A549 (cell line): ENCODE data around the gene SPOCK2. TPM values are rescaled to one million over a fixed set of nuclear protein-coding genes. Genes with fewer than 3 reads are reported as not detected.

ENCODE experiments used
- ATAC-seq, 2 experiments: fragments of 200-7000 bp in 1 of 2; fragments of >200 bp in 1 of 2; cut with Nextera tagmentation in 1 of 2; cut with Tn5 transposase in 1 of 2; 3 replicates each; pipeline versions ENCODE4 v1.8.0 to v1.9.1; 2018 to 2020; ENCODE audit warnings: mild to moderate bottlenecking in 1 of 2, moderate library complexity in 1 of 2
- CTCF ChIA-PET: fragments of 300-600 bp; sonication (Branson Sonifier 250); formaldehyde crosslinking; extraction: SDS; loops from one replicate; lab custom pipeline; 2021; ENCODE audit warnings: antibody characterized with exemption, inconsistent platforms; lab: Yijun Ruan, JAX
- POLR2A ChIA-PET: fragments of 350-600 bp; formaldehyde crosslinking; extraction: SDS; loops from one replicate; lab custom pipeline; 2021; ENCODE audit warnings: antibody characterized with exemption, inconsistent platforms; lab: Yijun Ruan, JAX
- DNase-seq, 2 experiments: peaks; one replicate each; pipeline versions ENCODE4 v3.0.0 to v3.0.0-alpha.2; 2011 to 2016; ENCODE audit warnings: low read depth in 1 of 2, low spot score in 1 of 2
- FAIRE-seq: peaks from 2 replicates; lab custom pipeline; 2011; peaks lifted over from hg19 to GRCh38; lab: Jason Lieb, UNC
- H3K27ac ChIP-seq, 2 experiments: fragments of >200 bp; sonication (Bioruptor Twin); formaldehyde crosslinking; 3 replicates each; pipeline ENCODE4 v1.5.1; 2016 to 2017
- H3K4me1 ChIP-seq: fragments of >200 bp; sonication (Bioruptor Twin); formaldehyde crosslinking; 3 replicates; pipeline ENCODE4 v1.6.1; 2016
- H3K4me2 ChIP-seq: fragments of >200 bp; sonication (Bioruptor Twin); formaldehyde crosslinking; 3 replicates; pipeline ENCODE4 v1.6.1; 2016
- H3K4me3 ChIP-seq: fragments of >200 bp; sonication (Bioruptor Twin); formaldehyde crosslinking; 3 replicates; pipeline ENCODE4 v1.5.1; 2016
- H3K9me3 ChIP-seq: fragments of >200 bp; sonication (Bioruptor Twin); formaldehyde crosslinking; 3 replicates; pipeline ENCODE4 v1.6.1; 2016
- CBX2 ChIP-seq: fragments of 200-600 bp; sonication (generic); IDR thresholded peaks from 2 replicates; pipeline ENCODE4 v1.6.1; 2016; ENCODE audit warnings: low read depth, mild to moderate bottlenecking, borderline replicate concordance
- CHD2 ChIP-seq: fragments of 150-350 bp; IDR thresholded peaks from 2 replicates; pipeline ENCODE4 v1.6.1; 2014; ENCODE audit warnings: low read length; ENCODE audit not compliant: partially characterized antibody
- EHMT2 ChIP-seq: fragments of 200-600 bp; sonication (generic); IDR thresholded peaks from 2 replicates; pipeline ENCODE4 v1.6.1; 2016; ENCODE audit warnings: antibody characterized with exemption, low read depth, mild to moderate bottlenecking, moderate library complexity
- ELK1 ChIP-seq: fragments of 150-350 bp; IDR thresholded peaks from 2 replicates; pipeline ENCODE4 v1.6.1; 2014; ENCODE audit warnings: low read depth, mild to moderate bottlenecking, low read length
- FOSB ChIP-seq: fragments of 250-450 bp; sonication (Bioruptor Pico); IDR thresholded peaks from 2 replicates; pipeline ENCODE4 v1.5.0; 2020; ENCODE audit warnings: mild to moderate bottlenecking, moderate library complexity
- FOXS1 ChIP-seq: fragments of 250-450 bp; sonication (Bioruptor Pico); IDR thresholded peaks from 2 replicates; pipeline ENCODE4 v1.5.0; 2020; ENCODE audit warnings: mild to moderate bottlenecking, moderate library complexity
- HEYL ChIP-seq: fragments of 250-450 bp; sonication (Bioruptor Pico); IDR thresholded peaks from 2 replicates; pipeline ENCODE4 v1.8.0; 2021; ENCODE audit warnings: mild to moderate bottlenecking, moderate library complexity
- HOXA7 ChIP-seq: fragments of 250-450 bp; sonication (Bioruptor Pico); IDR thresholded peaks from 2 replicates; pipeline ENCODE4 v1.5.0; 2020; ENCODE audit warnings: mild to moderate bottlenecking, moderate library complexity
- HOXB13 ChIP-seq: fragments of 250-450 bp; sonication (Bioruptor Pico); IDR thresholded peaks from 2 replicates; pipeline ENCODE4 v1.5.0; 2020; ENCODE audit warnings: low read depth, mild to moderate bottlenecking, moderate library complexity
- HOXB5 ChIP-seq: fragments of 250-450 bp; sonication (Bioruptor Pico); IDR thresholded peaks from 2 replicates; pipeline ENCODE4 v1.5.0; 2020; ENCODE audit warnings: mild to moderate bottlenecking, moderate library complexity
- KDM5A ChIP-seq: fragments of 200-600 bp; sonication (generic); IDR thresholded peaks from 2 replicates; pipeline ENCODE4 v1.6.1; 2016; ENCODE audit warnings: antibody characterized with exemption, mild to moderate bottlenecking
- MAFK ChIP-seq: fragments of 450-650 bp; IDR thresholded peaks from 2 replicates; pipeline ENCODE4 v1.6.1; 2014; ENCODE audit not compliant: partially characterized antibody
- RFX5 ChIP-seq: fragments of 450-650 bp; IDR thresholded peaks from 2 replicates; pipeline ENCODE4 v1.7.1; 2014; ENCODE audit warnings: antibody characterized with exemption, mild to moderate bottlenecking, moderate library complexity
- RNF2 ChIP-seq: fragments of 200-600 bp; sonication (generic); IDR thresholded peaks from 2 replicates; pipeline ENCODE4 v1.6.1; 2016; ENCODE audit warnings: low read depth, mild to moderate bottlenecking, antibody characterized with exemption, moderate library complexity, borderline replicate concordance
- TP53 ChIP-seq: fragments of 250-450 bp; sonication (Bioruptor Pico); IDR thresholded peaks from 2 replicates; pipeline ENCODE4 v1.5.0; 2021; ENCODE audit warnings: mild to moderate bottlenecking, moderate library complexity
- USF2 ChIP-seq: fragments of 450-650 bp; IDR thresholded peaks from 2 replicates; pipeline ENCODE4 v1.6.1; 2014; ENCODE audit warnings: antibody characterized with exemption
- ZC3H11A ChIP-seq: fragments of 450-650 bp; IDR thresholded peaks from 2 replicates; pipeline ENCODE4 v1.6.1; 2014; ENCODE audit warnings: antibody characterized with exemption, mild to moderate bottlenecking
- ZNF302 ChIP-seq: fragments of 250-450 bp; sonication (Bioruptor Pico); IDR thresholded peaks from 2 replicates; pipeline ENCODE4 v1.9.0; 2021; ENCODE audit warnings: inconsistent platforms, mild to moderate bottlenecking, moderate library complexity
- WGBS: methylation state at CpG from one replicate; pipeline ENCODE4 v1.1.6; 2017; ENCODE audit errors: missing lambda C conversion rate; 5-methylcytosine and 5-hydroxymethylcytosine counted together
- polyA plus RNA-seq, 4 experiments: library from polyadenylated mRNA; depleted of rRNA in 3 of 4; stranded (reverse); fragments of >200 nt; fragmentation: RNase III in 1 of 4; extraction: RNeasy Plus Mini Kit Qiagen cat#74134 plus additional on column Dnase treatment in 1 of 4; gene quantifications; 2 replicates in 3 of 4; 3 replicates in 1 of 4; pipeline ENCODE4 v1.2.3, GENCODE V29; 2011 to 2017
- TF ChIP-seq, protein P1 (sequence below): fragments of >200 bp; sonication (Bioruptor Twin); formaldehyde crosslinking; IDR thresholded peaks from 2 replicates; pipeline ENCODE4 v1.6.1; 2016
- TF ChIP-seq, protein P2 (sequence below): IDR thresholded peaks from 2 replicates; pipeline ENCODE4 v1.6.1; 2012

Gene SPOCK2
- polyA plus RNA-seq, 2 of the 4 experiments (the other 2 are of a cell fraction): 0.52 to 0.67 TPM

DNA sequence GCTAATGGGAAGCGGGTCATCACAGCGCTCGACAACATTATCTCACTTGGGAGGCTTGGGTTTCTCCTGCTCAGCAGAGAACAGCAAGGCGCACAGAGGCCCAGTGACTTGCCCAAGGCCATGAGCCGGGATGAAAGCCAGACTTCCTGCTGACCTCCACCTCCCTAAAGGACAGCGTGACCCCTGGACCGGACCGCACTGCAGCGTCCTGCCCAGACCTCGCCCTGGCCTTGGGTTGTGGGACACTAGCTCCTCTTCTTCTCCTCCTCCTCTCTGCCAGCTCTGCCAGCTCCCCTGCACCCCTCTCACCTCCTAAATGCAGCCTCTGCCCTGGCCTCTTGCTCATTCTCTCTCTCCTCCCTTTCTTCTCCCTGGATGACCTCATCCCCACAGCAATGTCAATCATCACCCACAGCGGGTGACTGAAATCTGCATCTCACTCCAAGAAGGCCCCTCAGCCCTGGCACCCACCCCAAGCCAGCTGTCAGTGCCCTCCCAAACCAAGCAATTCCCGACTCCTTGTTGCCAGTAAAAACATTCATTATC, 19.4 kb downstream of the SPOCK2 start:
- Histone ChIP-seq H3K27ac (peak overlapping the region in 1 of 2 experiments; percentile 30; a peak in 1 of 6 replicates), H3K4me1 (peaks cover 2% of the 10 kb centered on the region; the same call in 2 of the 3 replicates), H3K4me2 (no peak overlapping the region), H3K4me3 (no peak overlapping the region), H3K9me3 (peaks cover 4% of the 10 kb centered on the region; the same call in 2 of the 3 replicates)
- CTCF ChIA-PET: interaction anchor here (1.2 to 5.6 kb wide), 4 partner anchors 9 to 170 kb away, joined by 3 to 29 read pairs (median 7); no protein-coding TSS in a partner anchor
- no peak for DNase-seq
- TF ChIP-seq FOSB (no peak), ZC3H11A (no peak), HOXA7 (no peak)
- FAIRE-seq: no peak
- WGBS: 88% methylated on average over 12 of the region's 12 CpGs
- ATAC-seq: no peak
- POLR2A ChIA-PET: no interaction called here

DNA sequence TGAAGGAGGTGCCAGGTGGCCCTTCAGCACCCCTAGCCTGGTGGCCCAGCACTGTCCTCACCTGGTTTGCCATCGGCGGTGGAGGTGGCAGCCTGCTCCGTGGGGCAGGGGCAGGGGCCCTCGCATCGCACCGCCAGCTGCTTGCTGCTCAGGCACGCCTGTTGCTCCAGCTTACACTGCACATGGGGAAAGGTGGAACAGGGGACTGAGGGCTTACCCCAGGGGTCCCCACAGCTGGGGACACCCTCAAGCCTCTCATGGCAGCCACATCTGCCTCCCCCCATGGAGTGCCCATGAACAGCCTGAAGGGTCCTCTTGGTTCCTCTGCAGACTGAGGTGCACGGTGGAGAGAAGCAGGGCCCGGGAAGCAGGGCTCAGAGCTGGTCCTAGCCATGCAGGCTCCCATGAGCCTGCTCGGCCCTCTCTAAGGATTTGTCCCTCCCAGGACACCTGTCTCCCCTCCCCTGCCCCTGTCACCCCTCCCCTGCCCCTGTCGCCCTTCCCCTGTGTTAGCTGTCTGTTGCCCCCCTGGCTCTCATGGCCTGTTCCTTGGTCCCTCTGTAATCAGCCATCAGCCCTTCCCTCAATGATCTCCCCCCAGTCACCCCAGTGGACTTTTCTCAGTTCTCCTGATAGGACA, 20.1 kb downstream of the SPOCK2 start:
- no peak overlapping the region for H3K4me3 ChIP-seq
- peak in 1 of 2 experiments; percentile 15; a peak in 1 of 6 replicates for ATAC-seq
- H3K4me1 ChIP-seq: peaks cover 10% of the 10 kb centered on the region; the same call in 2 of the 3 replicates
- TF ChIP-seq HOXB13 (CRISPR knock-in tag) (no peak), HOXB5 (no peak), FOXS1 (CRISPR knock-in tag) (no peak), CHD2 (no peak), RFX5 (no peak), USF2 (no peak), ELK1 (no peak), CBX2 (no peak), RNF2 (no peak), ZNF302 (no peak), EHMT2 (no peak)
- TF ChIP-seq, protein P1, sequence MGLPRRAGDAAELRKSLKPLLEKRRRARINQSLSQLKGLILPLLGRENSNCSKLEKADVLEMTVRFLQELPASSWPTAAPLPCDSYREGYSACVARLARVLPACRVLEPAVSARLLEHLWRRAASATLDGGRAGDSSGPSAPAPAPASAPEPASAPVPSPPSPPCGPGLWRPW: no peak
- TF ChIP-seq, protein P2, sequence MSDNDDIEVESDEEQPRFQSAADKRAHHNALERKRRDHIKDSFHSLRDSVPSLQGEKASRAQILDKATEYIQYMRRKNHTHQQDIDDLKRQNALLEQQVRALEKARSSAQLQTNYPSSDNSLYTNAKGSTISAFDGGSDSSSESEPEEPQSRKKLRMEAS: no peak
- TF ChIP-seq, all 56 proteins: peak for 0
- ChIA-PET POLR2A (no interaction called here), CTCF (interaction anchor here (0.8 to 7.9 kb wide), 5 partner anchors 11 to 269 kb away, joined by 3 to 66 read pairs (median 9); no protein-coding TSS in a partner anchor)
- Histone ChIP-seq H3K27ac (no peak overlapping the region; a peak in 1 of 6 replicates), H3K9me3 (peaks cover 4% of the 10 kb centered on the region; the same call in 2 of the 3 replicates), H3K4me2 (no peak overlapping the region)
- WGBS: 85% methylated on average over 7 of the region's 11 CpGs
- DNase-seq: no peak
- no peak for FAIRE-seq

DNA sequence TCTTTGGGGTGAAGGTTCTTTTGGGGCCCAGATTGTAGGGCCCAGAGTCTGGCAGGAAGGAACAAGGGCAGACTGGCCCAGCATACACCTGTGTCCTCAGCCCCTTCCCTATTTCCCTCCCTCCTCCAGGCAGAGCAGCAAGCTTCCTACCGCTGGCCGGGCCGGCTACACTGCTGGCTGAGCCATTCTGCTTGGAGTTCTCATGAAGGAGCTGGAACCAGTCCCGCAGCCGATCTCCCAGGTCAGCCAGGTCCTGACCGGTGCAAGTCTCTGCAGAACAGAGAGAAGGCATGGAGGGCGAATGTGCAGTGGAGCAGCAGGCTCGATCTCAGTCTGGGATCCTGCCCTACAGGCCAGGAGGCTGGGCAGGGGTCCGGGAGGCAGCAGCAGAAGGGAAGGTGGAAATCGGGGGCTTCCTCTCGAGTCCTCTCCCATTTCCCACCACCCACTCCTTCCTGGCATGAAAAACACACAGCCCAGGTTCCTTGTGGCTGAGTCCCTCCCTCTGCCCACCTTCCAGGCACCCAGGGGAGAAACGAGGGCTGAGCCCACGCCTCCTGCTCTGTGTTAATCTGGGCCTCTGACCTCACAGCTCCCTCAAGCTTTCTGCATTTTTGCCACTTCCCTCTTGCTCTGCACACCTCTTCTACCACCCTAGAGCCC, 20.8 kb downstream of the SPOCK2 start:
- POLR2A ChIA-PET: no interaction called here
- peak overlapping the region in 1 of 2 experiments; percentile 10; a peak in 1 of 6 replicates for H3K27ac ChIP-seq
- FAIRE-seq (no peak), DNase-seq (no peak)
- no peak overlapping the region for H3K4me2 ChIP-seq
- H3K4me3 ChIP-seq: no peak overlapping the region
- no peak for TF ChIP-seq MAFK
- TF ChIP-seq HEYL (CRISPR knock-in tag): no peak
- no peak for TF ChIP-seq KDM5A
- no peak for TF ChIP-seq TP53 (CRISPR knock-in tag)
- TF ChIP-seq, all 56 proteins: peak for 0
- H3K4me1 ChIP-seq: peaks cover 10% of the 10 kb centered on the region; the same call in 2 of the 3 replicates
- ATAC-seq: no peak
- CTCF ChIA-PET: interaction anchor here (0.8 to 7.9 kb wide), 6 partner anchors 8 to 269 kb away, joined by 3 to 66 read pairs (median 6); no protein-coding TSS in a partner anchor
- 86% methylated on average over 13 of the region's 13 CpGs for WGBS
- H3K9me3 ChIP-seq: peaks cover 4% of the 10 kb centered on the region; the same call in 2 of the 3 replicates
